GM12874 (cell line): ENCODE results near the gene S100A9.

Experiments used
- TF ChIP-seq, protein P1 (sequence below): IDR thresholded peaks from 2 replicates; pipeline ENCODE4 v1.5.1; 2011; ENCODE audit warnings: low read depth, mild to moderate bottlenecking, control low read depth, low read length, moderate library complexity; ENCODE audit not compliant: insufficient read depth

Gene S100A9

DNA sequence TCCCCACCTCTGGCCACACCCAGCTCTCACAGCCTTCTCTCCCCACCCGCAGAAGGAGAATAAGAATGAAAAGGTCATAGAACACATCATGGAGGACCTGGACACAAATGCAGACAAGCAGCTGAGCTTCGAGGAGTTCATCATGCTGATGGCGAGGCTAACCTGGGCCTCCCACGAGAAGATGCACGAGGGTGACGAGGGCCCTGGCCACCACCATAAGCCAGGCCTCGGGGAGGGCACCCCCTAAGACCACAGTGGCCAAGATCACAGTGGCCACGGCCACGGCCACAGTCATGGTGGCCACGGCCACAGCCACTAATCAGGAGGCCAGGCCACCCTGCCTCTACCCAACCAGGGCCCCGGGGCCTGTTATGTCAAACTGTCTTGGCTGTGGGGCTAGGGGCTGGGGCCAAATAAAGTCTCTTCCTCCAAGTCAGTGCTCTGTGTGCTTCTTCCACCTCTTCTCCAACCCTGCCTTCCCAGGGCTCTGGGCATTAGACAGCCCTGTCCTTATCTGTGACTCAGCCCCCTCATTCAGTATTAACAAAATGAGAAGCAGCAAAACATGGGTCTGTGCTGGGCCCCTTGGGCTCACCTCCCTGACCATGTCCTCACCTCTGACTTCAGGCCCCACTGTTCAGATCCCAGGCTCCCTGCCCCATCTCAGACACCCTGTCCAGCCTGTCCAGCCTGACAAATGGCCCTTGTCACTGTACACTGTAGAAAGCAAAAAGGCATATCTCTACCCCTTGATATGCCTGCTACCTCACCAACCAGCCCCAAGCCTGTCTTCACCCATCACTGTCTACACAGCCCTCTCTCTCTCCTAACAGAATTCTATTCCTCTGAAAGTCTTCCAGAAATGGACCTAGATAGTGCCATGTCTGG is 3.2 kb downstream of the S100A9 start:
- TF ChIP-seq, protein P1, sequence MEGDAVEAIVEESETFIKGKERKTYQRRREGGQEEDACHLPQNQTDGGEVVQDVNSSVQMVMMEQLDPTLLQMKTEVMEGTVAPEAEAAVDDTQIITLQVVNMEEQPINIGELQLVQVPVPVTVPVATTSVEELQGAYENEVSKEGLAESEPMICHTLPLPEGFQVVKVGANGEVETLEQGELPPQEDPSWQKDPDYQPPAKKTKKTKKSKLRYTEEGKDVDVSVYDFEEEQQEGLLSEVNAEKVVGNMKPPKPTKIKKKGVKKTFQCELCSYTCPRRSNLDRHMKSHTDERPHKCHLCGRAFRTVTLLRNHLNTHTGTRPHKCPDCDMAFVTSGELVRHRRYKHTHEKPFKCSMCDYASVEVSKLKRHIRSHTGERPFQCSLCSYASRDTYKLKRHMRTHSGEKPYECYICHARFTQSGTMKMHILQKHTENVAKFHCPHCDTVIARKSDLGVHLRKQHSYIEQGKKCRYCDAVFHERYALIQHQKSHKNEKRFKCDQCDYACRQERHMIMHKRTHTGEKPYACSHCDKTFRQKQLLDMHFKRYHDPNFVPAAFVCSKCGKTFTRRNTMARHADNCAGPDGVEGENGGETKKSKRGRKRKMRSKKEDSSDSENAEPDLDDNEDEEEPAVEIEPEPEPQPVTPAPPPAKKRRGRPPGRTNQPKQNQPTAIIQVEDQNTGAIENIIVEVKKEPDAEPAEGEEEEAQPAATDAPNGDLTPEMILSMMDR = no peak

DNA sequence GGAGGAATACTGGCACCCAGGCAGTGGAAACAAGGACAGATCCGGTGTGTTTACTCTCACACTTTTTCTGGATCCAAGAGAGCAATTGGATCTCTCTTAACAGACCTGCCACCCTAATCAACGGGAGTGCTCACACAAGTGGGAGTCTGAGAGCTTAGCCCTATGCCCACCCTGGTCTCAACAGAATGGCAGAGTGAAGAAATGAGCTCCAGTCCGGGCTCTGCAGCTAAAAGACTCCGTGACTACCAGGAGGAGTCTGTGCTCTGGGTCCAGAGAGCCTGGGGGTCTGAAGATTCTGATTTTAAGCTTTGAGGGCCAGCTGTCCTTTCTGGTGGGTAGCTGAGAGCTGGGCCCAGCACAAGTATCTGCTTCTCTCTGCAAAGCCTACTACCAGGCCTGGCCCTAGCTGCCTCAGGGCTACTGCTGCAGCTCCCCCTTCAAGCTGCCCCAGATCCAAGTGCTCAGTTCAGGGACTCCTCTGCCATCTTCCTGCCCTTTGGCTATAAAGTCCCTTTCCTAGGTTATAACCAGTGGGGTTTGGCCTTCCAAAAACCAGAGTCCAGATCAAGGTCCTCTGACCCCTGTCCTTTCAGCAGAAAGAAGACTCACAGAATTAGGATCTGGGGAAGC is 3.9 kb downstream of the S100A9 start:
- TF ChIP-seq, protein P1 = no peak

GRCh38 chr1:153362187-153362775 is 4.6 kb downstream of the S100A9 start:
- TF ChIP-seq, protein P1 = no peak

GRCh38 chr1:153363641-153364040 is 6.0 kb downstream of the S100A9 start:
- TF ChIP-seq, protein P1 = no peak

GRCh38 chr1:153364156-153364555 is 6.5 kb downstream of the S100A9 start:
- TF ChIP-seq, protein P1 = no peak

GRCh38 chr1:153364766-153365666 is 7.4 kb downstream of the S100A9 start:
- TF ChIP-seq, protein P1 = no peak
